ENCODE data around the gene PTPRQ.
"Not testable (repeated sequence)": the region's sequence is repeated elsewhere in the genome, so short reads cannot be mapped to it uniquely, and the experiment has no call there.

Gene PTPRQ

GRCh38 chr12:80643961-80644360 is 199.9 kb downstream of the PTPRQ start:
- FAIRE-seq = no peak

GRCh38 chr12:80648881-80649280 is 204.8 kb downstream of the PTPRQ start:
- FAIRE-seq = no peak

GRCh38 chr12:80655751-80656150 is 211.7 kb downstream of the PTPRQ start:
- no peak for FAIRE-seq

- FAIRE-seq = no peak
These were observed 215.6 kb downstream of the PTPRQ start for GRCh38 chr12:80659512-80660063.

- no peak for FAIRE-seq
These were observed 218.6 kb downstream of the PTPRQ start for GRCh38 chr12:80662586-80662985.

- FAIRE-seq = no peak
These were observed 226.2 kb downstream of the PTPRQ start for GRCh38 chr12:80670214-80670613.

GRCh38 chr12:80676042-80676636 is 232.1 kb downstream of the PTPRQ start:
- not testable (repeated sequence) for FAIRE-seq

- FAIRE-seq = no peak
These were observed 232.8 kb downstream of the PTPRQ start for GRCh38 chr12:80676856-80677255.

GRCh38 chr12:80677994-80678393 is 234.0 kb downstream of the PTPRQ start:
- FAIRE-seq = no peak

- no peak for FAIRE-seq
These were observed 235.5 kb downstream of the PTPRQ start for GRCh38 chr12:80679346-80680131.

GRCh38 chr12:80681287-80681686 is 237.3 kb downstream of the PTPRQ start:
- no peak for FAIRE-seq

GRCh38 chr12:80681786-80682185 is 237.8 kb downstream of the PTPRQ start:
- FAIRE-seq = no peak

GRCh38 chr12:80684077-80684495 is 240.1 kb downstream of the PTPRQ start:
- FAIRE-seq = no peak

- FAIRE-seq = no peak
These were observed 246.1 kb downstream of the PTPRQ start for GRCh38 chr12:80690090-80690489.

- FAIRE-seq = no peak
These were observed 246.5 kb downstream of the PTPRQ start for GRCh38 chr12:80690513-80690912.

- no peak for FAIRE-seq
These were observed 248.1 kb downstream of the PTPRQ start for GRCh38 chr12:80692114-80692513.

- FAIRE-seq = no peak
These were observed 253.3 kb downstream of the PTPRQ start for GRCh38 chr12:80697270-80697887.

GRCh38 chr12:80698256-80698655 is 254.2 kb downstream of the PTPRQ start:
- no peak for FAIRE-seq

- no peak for FAIRE-seq
These were observed 255.0 kb downstream of the PTPRQ start for GRCh38 chr12:80698847-80699542.

- FAIRE-seq = no peak
These were observed 256.3 kb downstream of the PTPRQ start for GRCh38 chr12:80700327-80700726.

- no peak for FAIRE-seq
These were observed 257.4 kb downstream of the PTPRQ start for GRCh38 chr12:80701388-80701787.

GRCh38 chr12:80702889-80703805 is 259.1 kb downstream of the PTPRQ start:
- no peak for FAIRE-seq

Measured in TTC549 (cell line).